ENCODE data around the gene ZG16B. TPM values are rescaled to one million over a fixed set of nuclear protein-coding genes. Genes with fewer than 3 reads are reported as not detected.

Gene ZG16B
- total and polyA plus RNA-seq, 2 of the 8 experiments (the other 6 are each of a cell fraction or from before 2014, with no cell fraction given): 0.11 TPM; not detected in 1

- WGBS, 2 experiments (ENCODE audit: extremely low coverage in 1 of 2, insufficient coverage in 1 of 2, insufficient read length in 1 of 2, insufficient replicate concordance in 2 of 2, low coverage in 1 of 2, low lambda C conversion rate in 2 of 2, missing lambda C conversion rate in 1 of 2): 85% methylated on average over 21 of the region's 21 CpGs; no CpG with 5 or more reads in 1 of the 2 experiments
- H4K20me1 ChIP-seq (replicated peaks in 1 of 2; ENCODE audit: control insufficient read depth in 1 of 2, insufficient read depth in 2 of 2, low read length in 2 of 2): no peaks in the 10 kb centered on the region
- no peak overlapping the region for H2BK120ac ChIP-seq (replicated peaks; ENCODE audit: low read depth, low read length)
- H3K9ac ChIP-seq (replicated peaks in 1 of 4; ENCODE audit: extremely low read depth in 1 of 4, low read depth in 3 of 4, low read length in 3 of 4): no peak overlapping the region
- H3K14ac ChIP-seq (ENCODE audit: insufficient read length): no peak overlapping the region
- H3K9me3 ChIP-seq (ENCODE audit: insufficient read depth in 2 of 2, low read depth in 1 of 2, low read length in 1 of 2): peaks cover 6 to 7% of the 10 kb centered on the region in 2 experiments
- no peak for FAIRE-seq
- H3K27me3 ChIP-seq (replicated peaks in 1 of 4; ENCODE audit: control insufficient read depth in 3 of 4, extremely low read depth in 1 of 4, insufficient read depth in 3 of 4, low read length in 3 of 4): no peaks in the 10 kb centered on the region
- no peaks in the 10 kb centered on the region for H3K36me3 ChIP-seq (ENCODE audit: control insufficient read depth in 2 of 4, insufficient read depth in 4 of 4, low read length in 3 of 4)
- no peak overlapping the region for H4K91ac ChIP-seq (replicated peaks; ENCODE audit: insufficient read length, low read length)
- CTCF ChIA-PET (ENCODE audit: partially characterized antibody): interaction anchor here (1.3 to 2.1 kb wide), 3 partner anchors 12 to 40 kb away, joined by 6 to 12 read pairs (median 6); no protein-coding TSS in a partner anchor
- no peaks in the 10 kb centered on the region for H3K4me1 ChIP-seq (replicated peaks in 1 of 4; ENCODE audit: control insufficient read depth in 3 of 4, insufficient read depth in 4 of 4, low read length in 3 of 4)
- no peak overlapping the region for H2AK5ac ChIP-seq (ENCODE audit: low read depth, low read length)
- H2AFZ ChIP-seq (ENCODE audit: low read length): peak overlapping the region; percentile 44; the same call in 1 of the 2 replicates
- H3K56ac ChIP-seq (replicated peaks; ENCODE audit: insufficient read length, low read depth, low read length): no peak overlapping the region
- no peak overlapping the region for H3K27ac ChIP-seq (ENCODE audit: low read depth, low read length)
- H3K23ac ChIP-seq (ENCODE audit: insufficient read length): no peak overlapping the region
- H4K8ac ChIP-seq (ENCODE audit: extremely low read depth, insufficient read depth, low read length): no peak overlapping the region; the same call in none of the 2 replicates
- H3K79me2 ChIP-seq (ENCODE audit: control insufficient read depth in 1 of 2, insufficient read depth in 2 of 2, low read length in 2 of 2): no peaks in the 10 kb centered on the region
- no peaks in the 10 kb centered on the region for H3K79me1 ChIP-seq (ENCODE audit: low read depth, low read length)
- POLR2A ChIA-PET (ENCODE audit: partially characterized antibody): interaction anchor here (0.6 to 1.6 kb wide), 2 partner anchors 22 to 222 kb away, joined by 3 read pairs; partner anchors contain the start of gene ELOB
- no peak overlapping the region for H3K4me3 ChIP-seq (ENCODE audit: extremely low read depth in 1 of 4, insufficient read depth in 2 of 4, low read depth in 3 of 4, low read length in 4 of 4)
- H3K4me2 ChIP-seq (ENCODE audit: insufficient read depth in 1 of 2, low read depth in 2 of 2, low read length in 2 of 2): no peak overlapping the region
- H2BK12ac ChIP-seq (ENCODE audit: low read depth, low read length): no peak overlapping the region
- no peak overlapping the region for H4K5ac ChIP-seq (ENCODE audit: insufficient read length, low read depth, low read length)
- H2BK5ac ChIP-seq (ENCODE audit: low read depth, low read length): no peak overlapping the region
- no peaks in the 10 kb centered on the region for H3K23me2 ChIP-seq (ENCODE audit: low read depth, low read length)
- no peak overlapping the region for H2BK20ac ChIP-seq (ENCODE audit: low read length)
- no peak overlapping the region for H3K18ac ChIP-seq (ENCODE audit: extremely low read depth, low read length)
- H3K4ac ChIP-seq (replicated peaks; ENCODE audit: insufficient read length, low read depth, low read length): no peak overlapping the region
- no peak for DNase-seq (ENCODE audit: low read depth in 1 of 2, low spot score in 2 of 2)
- H2BK15ac ChIP-seq (ENCODE audit: low read length): no peak overlapping the region
- TF ChIP-seq POLR2AphosphoS5 (IDR thresholded peaks at IDR 0.05; ENCODE audit: low read depth, low read length) (no peak), RNF2 (IDR thresholded peaks at IDR 0.05; ENCODE audit: borderline replicate concordance, low read depth, low read length, missing control alignments, poor library complexity, severe bottlenecking) (no peak), SRF (IDR thresholded peaks at IDR 0.05; ENCODE audit: low read depth, low read length) (no peak), HDAC2 (IDR thresholded peaks at IDR 0.05; ENCODE audit: borderline replicate concordance in 1 of 2, low read depth in 2 of 2, low read length in 2 of 2) (no peak), BACH1 (IDR thresholded peaks at IDR 0.05; ENCODE audit: low read length) (no peak), CTBP2 (IDR thresholded peaks at IDR 0.05; ENCODE audit: borderline replicate concordance, insufficient read depth, insufficient read length, low read length) (no peak), EP300 (IDR thresholded peaks at IDR 0.05; ENCODE audit: borderline replicate concordance in 1 of 2, low read depth in 2 of 2, low read length in 2 of 2) (no peak), RXRA (IDR thresholded peaks at IDR 0.05; ENCODE audit: insufficient read depth, low read depth, low read length) (no peak), RAD21 (IDR thresholded peaks at IDR 0.05 in 1 of 2, conservative IDR thresholded peaks at IDR 0.05 in 1 of 2; ENCODE audit: low read depth in 2 of 2, low read length in 2 of 2) (no peak)
- TF ChIP-seq, protein P1, sequence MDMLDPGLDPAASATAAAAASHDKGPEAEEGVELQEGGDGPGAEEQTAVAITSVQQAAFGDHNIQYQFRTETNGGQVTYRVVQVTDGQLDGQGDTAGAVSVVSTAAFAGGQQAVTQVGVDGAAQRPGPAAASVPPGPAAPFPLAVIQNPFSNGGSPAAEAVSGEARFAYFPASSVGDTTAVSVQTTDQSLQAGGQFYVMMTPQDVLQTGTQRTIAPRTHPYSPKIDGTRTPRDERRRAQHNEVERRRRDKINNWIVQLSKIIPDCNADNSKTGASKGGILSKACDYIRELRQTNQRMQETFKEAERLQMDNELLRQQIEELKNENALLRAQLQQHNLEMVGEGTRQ (IDR thresholded peaks at IDR 0.05; ENCODE audit: low read length): no peak
Measured at GRCh38 chr16:2799205-2799858, 30.8 kb upstream of the ZG16B start.

Data from H1 (cell line).